Measurements from ENCODE around the gene AP3S2.
"Not testable (repeated sequence)": the region's sequence is repeated elsewhere in the genome, so short reads cannot be mapped to it uniquely, and the experiment has no call there.

The AP3S2 gene

GRCh38 chr15:89876396-89877082 lies 17.3 kb downstream of the AP3S2 start:
- TF ChIP-seq CTCF (IDR thresholded peaks at IDR 0.05): no peak
- H3K4me3 ChIP-seq: no peak overlapping the region
- no peak overlapping the region for H3K27ac ChIP-seq
- DNase-seq (ENCODE audit: low spot score): no peak

GRCh38 chr15:89875741-89876140 lies 18.1 kb downstream of the AP3S2 start:
- DNase-seq (ENCODE audit: low spot score): no peak
- TF ChIP-seq CTCF (IDR thresholded peaks at IDR 0.05): no peak
- Histone ChIP-seq H3K27ac (no peak overlapping the region), H3K4me3 (no peak overlapping the region)

GRCh38 chr15:89874926-89875564 lies 18.7 kb downstream of the AP3S2 start:
- no peak overlapping the region for H3K27ac ChIP-seq
- DNase-seq (ENCODE audit: low spot score): no peak
- peak; percentile 80 for TF ChIP-seq CTCF (IDR thresholded peaks at IDR 0.05)
- H3K4me3 ChIP-seq: no peak overlapping the region

- TF ChIP-seq CTCF (IDR thresholded peaks at IDR 0.05): no peak
- no peak for DNase-seq (ENCODE audit: low spot score)
- no peak overlapping the region for H3K27ac ChIP-seq
- no peak overlapping the region for H3K4me3 ChIP-seq
Observed at GRCh38 chr15:89870688-89871288, 23.0 kb downstream of the AP3S2 start.

GRCh38 chr15:89870006-89870405 lies 23.8 kb downstream of the AP3S2 start:
- H3K4me3 ChIP-seq: no peak overlapping the region
- no peak for DNase-seq (ENCODE audit: low spot score)
- no peak for TF ChIP-seq CTCF (IDR thresholded peaks at IDR 0.05)
- no peak overlapping the region for H3K27ac ChIP-seq

- H3K4me3 ChIP-seq: not testable (repeated sequence)
Observed at GRCh38 chr15:89869490-89869889, 24.3 kb downstream of the AP3S2 start.

GRCh38 chr15:89864958-89865739 lies 28.6 kb downstream of the AP3S2 start:
- no peak for TF ChIP-seq CTCF (IDR thresholded peaks at IDR 0.05)
- H3K27ac ChIP-seq: no peak overlapping the region
- no peak overlapping the region for H3K4me3 ChIP-seq
- DNase-seq (ENCODE audit: low spot score): no peak

More at GRCh38 chr15:89869490-89869889, 24.3 kb downstream of the AP3S2 start:
- not testable (repeated sequence) for H3K27ac ChIP-seq; DNase-seq (ENCODE audit: low spot score)

Measured in coronary artery (tissue), 2 donors.